ENCODE measurements around the gene PDE3B. TPM values are rescaled to one million over a fixed set of nuclear protein-coding genes. Genes with fewer than 3 reads are reported as not detected.
"Not testable (repeated sequence)": the region's sequence is repeated elsewhere in the genome, so short reads cannot be mapped to it uniquely, and the experiment has no call there.

The PDE3B gene
- total and polyA plus RNA-seq, 12 donors = 0.42 to 4.2 (median 1.9) TPM

DNA sequence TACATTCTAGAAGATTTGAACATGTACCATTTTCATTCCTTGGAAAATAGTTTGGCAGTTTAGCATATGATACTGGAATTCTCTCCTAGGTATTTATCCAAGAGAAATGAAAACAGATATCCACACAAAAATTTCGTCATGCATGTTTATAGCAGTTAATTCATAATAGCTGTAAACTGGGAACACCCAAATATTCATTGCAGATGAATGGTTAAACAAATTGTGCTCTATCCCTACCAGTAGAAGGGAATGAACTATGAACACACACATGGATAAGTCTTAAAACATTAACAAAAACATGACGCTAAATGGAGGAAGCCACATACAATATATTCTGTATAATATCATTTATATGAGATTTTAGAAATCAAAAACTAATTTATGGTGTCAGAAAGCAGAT, 61.5 kb downstream of the PDE3B start:
- TF ChIP-seq, protein P1, sequence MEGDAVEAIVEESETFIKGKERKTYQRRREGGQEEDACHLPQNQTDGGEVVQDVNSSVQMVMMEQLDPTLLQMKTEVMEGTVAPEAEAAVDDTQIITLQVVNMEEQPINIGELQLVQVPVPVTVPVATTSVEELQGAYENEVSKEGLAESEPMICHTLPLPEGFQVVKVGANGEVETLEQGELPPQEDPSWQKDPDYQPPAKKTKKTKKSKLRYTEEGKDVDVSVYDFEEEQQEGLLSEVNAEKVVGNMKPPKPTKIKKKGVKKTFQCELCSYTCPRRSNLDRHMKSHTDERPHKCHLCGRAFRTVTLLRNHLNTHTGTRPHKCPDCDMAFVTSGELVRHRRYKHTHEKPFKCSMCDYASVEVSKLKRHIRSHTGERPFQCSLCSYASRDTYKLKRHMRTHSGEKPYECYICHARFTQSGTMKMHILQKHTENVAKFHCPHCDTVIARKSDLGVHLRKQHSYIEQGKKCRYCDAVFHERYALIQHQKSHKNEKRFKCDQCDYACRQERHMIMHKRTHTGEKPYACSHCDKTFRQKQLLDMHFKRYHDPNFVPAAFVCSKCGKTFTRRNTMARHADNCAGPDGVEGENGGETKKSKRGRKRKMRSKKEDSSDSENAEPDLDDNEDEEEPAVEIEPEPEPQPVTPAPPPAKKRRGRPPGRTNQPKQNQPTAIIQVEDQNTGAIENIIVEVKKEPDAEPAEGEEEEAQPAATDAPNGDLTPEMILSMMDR (IDR thresholded peaks at IDR 0.05) = no peak
- TF ChIP-seq POLR2A (IDR thresholded peaks at IDR 0.05) = no peak
- Histone ChIP-seq H3K27ac (no peak overlapping the region), H3K4me1 (replicated peaks in 1 of 2) (no peaks in the 10 kb centered on the region), H3K36me3 (replicated peaks in 1 of 2) (no peaks in the 10 kb centered on the region), H3K9me3 (replicated peaks in 1 of 3) (no peaks in the 10 kb centered on the region), H3K27me3 (no peaks in the 10 kb centered on the region), H3K4me3 (no peak overlapping the region)
- intact Hi-C loops (cut with DNase I) = no loop called here
- WGBS, 4 donors = 74 to 83% (median 78%) methylated on average over 2 of the region's 2 CpGs
- no peak for DNase-seq

- 56 to 69% (median 62%) methylated on average over 4 of the region's 4 CpGs for WGBS, 4 donors
- no peak overlapping the region for H3K27ac ChIP-seq
- TF ChIP-seq, protein P1 (IDR thresholded peaks at IDR 0.05) = no peak
- TF ChIP-seq POLR2A (IDR thresholded peaks at IDR 0.05) = no peak
Measured at GRCh38 chr11:14713496-14714244, 70.1 kb downstream of the PDE3B start.

GRCh38 chr11:14715669-14716068, 72.1 kb downstream of the PDE3B start:
- DNase-seq; intact Hi-C loops (cut with DNase I); H3K36me3 ChIP-seq (replicated peaks in 1 of 2); H3K9me3 ChIP-seq (replicated peaks in 1 of 3); H3K4me3 ChIP-seq; H3K27me3 ChIP-seq; H3K27ac ChIP-seq; H3K4me1 ChIP-seq (replicated peaks in 1 of 2): not testable (repeated sequence)
- WGBS, 4 donors = 81 to 86% (median 84%) methylated on average over 5 to 7 of the region's 11 CpGs

More at GRCh38 chr11:14713496-14714244, 70.1 kb downstream of the PDE3B start:
- intact Hi-C loops (cut with DNase I) = no loop called here
- DNase-seq = no peak
- H3K4me1 ChIP-seq (replicated peaks in 1 of 2) = no peaks in the 10 kb centered on the region
- no peaks in the 10 kb centered on the region for H3K36me3 ChIP-seq (replicated peaks in 1 of 2)
- H3K27me3 ChIP-seq = no peaks in the 10 kb centered on the region
- no peaks in the 10 kb centered on the region for H3K9me3 ChIP-seq (replicated peaks in 1 of 3)
- no peak overlapping the region for H3K4me3 ChIP-seq

GRCh38 chr11:14722496-14722895, 78.9 kb downstream of the PDE3B start:
- Histone ChIP-seq H3K27me3 (no peaks in the 10 kb centered on the region), H3K4me1 (replicated peaks in 1 of 2) (no peaks in the 10 kb centered on the region), H3K36me3 (replicated peaks in 1 of 2) (no peaks in the 10 kb centered on the region), H3K9me3 (replicated peaks in 1 of 3) (no peaks in the 10 kb centered on the region), H3K4me3 (no peak overlapping the region), H3K27ac (no peak overlapping the region)
- TF ChIP-seq POLR2A (IDR thresholded peaks at IDR 0.05) = no peak
- TF ChIP-seq, protein P1 (IDR thresholded peaks at IDR 0.05) = no peak
- intact Hi-C loops (cut with DNase I) = no loop called here
- 78 to 81% (median 80%) methylated on average over 4 of the region's 4 CpGs for WGBS, 4 donors
- DNase-seq = no peak

GRCh38 chr11:14725150-14725549, 81.5 kb downstream of the PDE3B start:
- Histone ChIP-seq H3K36me3 (replicated peaks in 1 of 2) (no peaks in the 10 kb centered on the region), H3K9me3 (replicated peaks in 1 of 3) (no peaks in the 10 kb centered on the region), H3K4me3 (no peak overlapping the region), H3K4me1 (replicated peaks in 1 of 2) (no peaks in the 10 kb centered on the region), H3K27ac (no peak overlapping the region), H3K27me3 (no peaks in the 10 kb centered on the region)
- no peak for DNase-seq
- WGBS, 4 donors = 76 to 84% (median 76%) methylated on average over 1 of the region's 1 CpG
- TF ChIP-seq, protein P1 (IDR thresholded peaks at IDR 0.05) = no peak
- no peak for TF ChIP-seq POLR2A (IDR thresholded peaks at IDR 0.05)
- intact Hi-C loops (cut with DNase I) = no loop called here

Data from adrenal gland (tissue), 12 donors.